HepG2 (cell line): Measurements from ENCODE around the gene OAF. TPM values are rescaled to one million over a fixed set of nuclear protein-coding genes. Genes with fewer than 3 reads are reported as not detected.

Source experiments
- ESRRA ChIP-seq: sonication (generic); formaldehyde crosslinking; IDR thresholded peaks from 2 replicates; pipeline ENCODE4 v1.5.1; 2020; ENCODE audit warnings: mild to moderate bottlenecking, low read depth, missing genetic modification reagents
- EZH2 ChIP-seq: conservative IDR thresholded peaks from 2 replicates; pipeline ENCODE4 v1.6.1; 2012; ENCODE audit warnings: mild to moderate bottlenecking, low read depth, low read length, moderate library complexity
- GATAD2A ChIP-seq: IDR thresholded peaks from 2 replicates; pipeline ENCODE4 v1.6.1; 2016
- KMT2A ChIP-seq: sonication (generic); formaldehyde crosslinking; IDR thresholded peaks from 2 replicates; pipeline ENCODE4 v1.4.0; 2020; ENCODE audit warnings: missing genetic modification reagents
- MEIS2 ChIP-seq: sonication (generic); formaldehyde crosslinking; IDR thresholded peaks from 2 replicates; pipeline ENCODE4 v1.9.0; 2021; ENCODE audit warnings: mild to moderate bottlenecking, missing genetic modification reagents
- NONO ChIP-seq, 2 experiments: fragments of 450-650 bp in 1 of 2; sonication (generic) in 1 of 2; formaldehyde crosslinking in 1 of 2; IDR thresholded peaks in 1 of 2; conservative IDR thresholded peaks in 1 of 2; 2 replicates each; pipeline versions ENCODE4 v1.6.1 to v1.8.0; 2017 to 2022; ENCODE audit warnings: mild to moderate bottlenecking in 1 of 2, missing genetic modification reagents in 1 of 2, moderate library complexity in 1 of 2
- RAD21 ChIP-seq: fragments of 450-650 bp; formaldehyde crosslinking; IDR thresholded peaks from 2 replicates; pipeline ENCODE4 v1.5.0; 2020; ENCODE audit warnings: mild to moderate bottlenecking
- RFX5 ChIP-seq: IDR thresholded peaks from 2 replicates; pipeline ENCODE4 v1.6.1; 2011; ENCODE audit warnings: low read depth, low read length, improper control_type of control experiment
- SETDB1 ChIP-seq: sonication (generic); formaldehyde crosslinking; IDR thresholded peaks from 2 replicates; pipeline ENCODE4 v1.5.1; 2020; ENCODE audit warnings: missing genetic modification reagents, mild to moderate bottlenecking, borderline replicate concordance
- TCF12 ChIP-seq, 2 experiments: fragments of 450-650 bp in 1 of 2; sonication (generic) in 1 of 2; formaldehyde crosslinking in 1 of 2; IDR thresholded peaks; 2 replicates each; pipeline versions ENCODE4 v1.6.1 to v1.8.0; 2017 to 2022; ENCODE audit warnings: antibody characterized with exemption in 1 of 2, mild to moderate bottlenecking in 1 of 2, missing genetic modification reagents in 1 of 2, moderate library complexity in 1 of 2
- ZMYM3 ChIP-seq: sonication (generic); formaldehyde crosslinking; IDR thresholded peaks from 2 replicates; pipeline ENCODE4 v1.5.1; 2020; ENCODE audit warnings: mild to moderate bottlenecking, missing genetic modification reagents
- ZNF230 ChIP-seq: sonication (generic); formaldehyde crosslinking; IDR thresholded peaks from 2 replicates; pipeline ENCODE4 v1.4.0; 2020; ENCODE audit warnings: mild to moderate bottlenecking, missing genetic modification reagents
- ZNF441 ChIP-seq: sonication (generic); formaldehyde crosslinking; IDR thresholded peaks from 2 replicates; pipeline ENCODE4 v1.7.0; 2021; ENCODE audit warnings: missing genetic modification reagents, borderline replicate concordance
- ZNF484 ChIP-seq: sonication (generic); formaldehyde crosslinking; IDR thresholded peaks from 2 replicates; pipeline ENCODE4 v1.5.1; 2020; ENCODE audit warnings: mild to moderate bottlenecking, low read depth, missing genetic modification reagents, borderline replicate concordance
- polyA plus RNA-seq, 8 experiments: library from polyadenylated mRNA; depleted of rRNA in 3 of 8; stranded (reverse) in 7 of 8; unstranded in 1 of 8; fragments of >200 nt; fragmentation: Illumina TruSeq in 4 of 8; extraction: Trizol in 4 of 8; gene quantifications; 2 replicates each; pipeline versions ENCODE4 v1.2.1 to v1.2.3, GENCODE V29; 2011 to 2016; ENCODE audit warnings: low read depth in 4 of 8, missing spikeins in 1 of 8, mixed read lengths in 1 of 8; ENCODE audit not compliant: insufficient read depth in 1 of 8
- total RNA-seq, 5 experiments: library from RNA; depleted of rRNA; stranded (reverse); fragments of >200 nt; fragmentation: Illumina TruSeq; extraction: Trizol; gene quantifications; 2 replicates each; pipeline ENCODE4 v1.2.3, GENCODE V29; 2016; ENCODE audit warnings: low read depth in 1 of 5
- TF ChIP-seq, protein P1 (sequence below): IDR thresholded peaks from 2 replicates; pipeline ENCODE4 v1.4.0; 2020; ENCODE audit warnings: mild to moderate bottlenecking, missing genetic modification reagents
- TF ChIP-seq, protein P2 (sequence below): sonication (generic); formaldehyde crosslinking; IDR thresholded peaks from 2 replicates; pipeline ENCODE4 v1.4.0; 2020; ENCODE audit warnings: missing genetic modification reagents, borderline replicate concordance
- TF ChIP-seq, protein P3 (sequence below): sonication (generic); formaldehyde crosslinking; IDR thresholded peaks from 2 replicates; pipeline ENCODE4 v1.4.0; 2020; ENCODE audit warnings: missing genetic modification reagents, mild to moderate bottlenecking, borderline replicate concordance

Gene OAF
- total and polyA plus RNA-seq, 2 of the 13 experiments (the other 11 are each of a cell fraction or from before 2014, with no cell fraction given): 63.7 to 94.6 TPM

DNA sequence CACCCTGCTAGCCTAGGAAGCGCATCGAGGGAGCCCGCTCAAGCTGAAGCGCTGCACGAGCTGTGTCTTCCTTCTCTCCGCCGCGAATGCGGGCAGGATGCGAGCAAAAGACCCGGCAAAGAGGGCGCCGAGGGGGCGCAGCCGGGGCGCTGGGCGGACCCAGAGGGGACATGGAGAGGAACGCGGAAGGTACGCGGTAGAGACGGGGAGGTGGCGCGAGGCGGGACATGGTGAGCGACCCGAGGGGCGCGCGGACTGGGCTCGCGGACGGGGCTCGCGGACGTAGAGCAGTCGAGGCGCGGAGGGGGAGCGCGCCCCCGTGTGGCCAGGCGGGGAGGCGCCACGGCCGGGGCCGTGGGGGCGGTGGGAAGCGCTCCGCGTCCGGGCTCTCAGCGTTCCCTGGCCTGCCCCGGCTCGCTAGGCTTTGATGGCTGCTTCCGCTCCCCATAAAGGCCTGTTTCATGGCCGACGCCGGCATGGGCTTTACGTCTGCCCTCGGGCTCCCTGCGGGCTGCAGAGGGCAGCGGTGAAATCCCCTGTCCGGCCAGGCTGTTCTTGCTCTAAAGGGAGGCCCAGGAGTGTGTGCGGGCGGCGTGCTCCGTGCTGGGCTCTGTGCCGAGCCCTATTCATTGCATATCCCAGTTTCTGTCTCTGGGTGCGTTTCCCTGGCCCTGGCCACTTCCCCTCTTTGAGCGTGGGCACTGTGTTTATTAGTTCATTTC is 41.7 kb upstream of the OAF start (continued):
- TF ChIP-seq, protein P1, sequence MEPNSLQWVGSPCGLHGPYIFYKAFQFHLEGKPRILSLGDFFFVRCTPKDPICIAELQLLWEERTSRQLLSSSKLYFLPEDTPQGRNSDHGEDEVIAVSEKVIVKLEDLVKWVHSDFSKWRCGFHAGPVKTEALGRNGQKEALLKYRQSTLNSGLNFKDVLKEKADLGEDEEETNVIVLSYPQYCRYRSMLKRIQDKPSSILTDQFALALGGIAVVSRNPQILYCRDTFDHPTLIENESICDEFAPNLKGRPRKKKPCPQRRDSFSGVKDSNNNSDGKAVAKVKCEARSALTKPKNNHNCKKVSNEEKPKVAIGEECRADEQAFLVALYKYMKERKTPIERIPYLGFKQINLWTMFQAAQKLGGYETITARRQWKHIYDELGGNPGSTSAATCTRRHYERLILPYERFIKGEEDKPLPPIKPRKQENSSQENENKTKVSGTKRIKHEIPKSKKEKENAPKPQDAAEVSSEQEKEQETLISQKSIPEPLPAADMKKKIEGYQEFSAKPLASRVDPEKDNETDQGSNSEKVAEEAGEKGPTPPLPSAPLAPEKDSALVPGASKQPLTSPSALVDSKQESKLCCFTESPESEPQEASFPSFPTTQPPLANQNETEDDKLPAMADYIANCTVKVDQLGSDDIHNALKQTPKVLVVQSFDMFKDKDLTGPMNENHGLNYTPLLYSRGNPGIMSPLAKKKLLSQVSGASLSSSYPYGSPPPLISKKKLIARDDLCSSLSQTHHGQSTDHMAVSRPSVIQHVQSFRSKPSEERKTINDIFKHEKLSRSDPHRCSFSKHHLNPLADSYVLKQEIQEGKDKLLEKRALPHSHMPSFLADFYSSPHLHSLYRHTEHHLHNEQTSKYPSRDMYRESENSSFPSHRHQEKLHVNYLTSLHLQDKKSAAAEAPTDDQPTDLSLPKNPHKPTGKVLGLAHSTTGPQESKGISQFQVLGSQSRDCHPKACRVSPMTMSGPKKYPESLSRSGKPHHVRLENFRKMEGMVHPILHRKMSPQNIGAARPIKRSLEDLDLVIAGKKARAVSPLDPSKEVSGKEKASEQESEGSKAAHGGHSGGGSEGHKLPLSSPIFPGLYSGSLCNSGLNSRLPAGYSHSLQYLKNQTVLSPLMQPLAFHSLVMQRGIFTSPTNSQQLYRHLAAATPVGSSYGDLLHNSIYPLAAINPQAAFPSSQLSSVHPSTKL (CRISPR knock-in tag): 0 out of 2 replicates have a peak, but pooled peaks have one; percentile 37
- TF ChIP-seq NONO (IDR thresholded peaks at IDR 0.05): no peak
- no peak; the same call in 1 of the 2 replicates for TF ChIP-seq NONO (CRISPR knock-in tag; conservative IDR thresholded peaks at IDR 0.05)
- no peak for TF ChIP-seq KMT2A (CRISPR knock-in tag)
- TF ChIP-seq, protein P2, sequence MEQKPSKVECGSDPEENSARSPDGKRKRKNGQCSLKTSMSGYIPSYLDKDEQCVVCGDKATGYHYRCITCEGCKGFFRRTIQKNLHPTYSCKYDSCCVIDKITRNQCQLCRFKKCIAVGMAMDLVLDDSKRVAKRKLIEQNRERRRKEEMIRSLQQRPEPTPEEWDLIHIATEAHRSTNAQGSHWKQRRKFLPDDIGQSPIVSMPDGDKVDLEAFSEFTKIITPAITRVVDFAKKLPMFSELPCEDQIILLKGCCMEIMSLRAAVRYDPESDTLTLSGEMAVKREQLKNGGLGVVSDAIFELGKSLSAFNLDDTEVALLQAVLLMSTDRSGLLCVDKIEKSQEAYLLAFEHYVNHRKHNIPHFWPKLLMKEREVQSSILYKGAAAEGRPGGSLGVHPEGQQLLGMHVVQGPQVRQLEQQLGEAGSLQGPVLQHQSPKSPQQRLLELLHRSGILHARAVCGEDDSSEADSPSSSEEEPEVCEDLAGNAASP (CRISPR knock-in tag): no peak
- no peak for TF ChIP-seq ZMYM3 (CRISPR knock-in tag)
- TF ChIP-seq RFX5: no peak
- TF ChIP-seq ZNF230: no peak
- no peak for TF ChIP-seq GATAD2A (CRISPR knock-in tag)
- TF ChIP-seq EZH2: no peak
- TF ChIP-seq RAD21: peak; percentile 58
- TF ChIP-seq ESRRA (CRISPR knock-in tag): no peak
- TF ChIP-seq, protein P3, sequence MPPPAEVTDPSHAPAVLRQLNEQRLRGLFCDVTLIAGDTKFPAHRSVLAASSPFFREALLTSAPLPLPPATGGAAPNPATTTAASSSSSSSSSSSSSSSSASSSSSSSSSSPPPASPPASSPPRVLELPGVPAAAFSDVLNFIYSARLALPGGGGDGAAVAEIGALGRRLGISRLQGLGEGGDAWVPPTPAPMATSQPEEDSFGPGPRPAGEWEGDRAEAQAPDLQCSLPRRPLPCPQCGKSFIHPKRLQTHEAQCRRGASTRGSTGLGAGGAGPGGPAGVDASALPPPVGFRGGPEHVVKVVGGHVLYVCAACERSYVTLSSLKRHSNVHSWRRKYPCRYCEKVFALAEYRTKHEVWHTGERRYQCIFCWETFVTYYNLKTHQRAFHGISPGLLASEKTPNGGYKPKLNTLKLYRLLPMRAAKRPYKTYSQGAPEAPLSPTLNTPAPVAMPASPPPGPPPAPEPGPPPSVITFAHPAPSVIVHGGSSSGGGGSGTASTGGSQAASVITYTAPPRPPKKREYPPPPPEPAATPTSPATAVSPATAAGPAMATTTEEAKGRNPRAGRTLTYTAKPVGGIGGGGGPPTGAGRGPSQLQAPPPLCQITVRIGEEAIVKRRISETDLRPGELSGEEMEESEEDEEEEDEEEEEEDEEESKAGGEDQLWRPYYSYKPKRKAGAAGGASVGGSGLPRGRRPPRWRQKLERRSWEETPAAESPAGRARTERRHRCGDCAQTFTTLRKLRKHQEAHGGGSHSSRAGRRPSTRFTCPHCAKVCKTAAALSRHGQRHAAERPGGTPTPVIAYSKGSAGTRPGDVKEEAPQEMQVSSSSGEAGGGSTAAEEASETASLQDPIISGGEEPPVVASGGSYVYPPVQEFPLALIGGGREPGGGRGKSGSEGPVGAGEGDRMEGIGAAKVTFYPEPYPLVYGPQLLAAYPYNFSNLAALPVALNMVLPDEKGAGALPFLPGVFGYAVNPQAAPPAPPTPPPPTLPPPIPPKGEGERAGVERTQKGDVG: no peak
- no peak for TF ChIP-seq SETDB1
- TF ChIP-seq TCF12 (IDR thresholded peaks at IDR 0.05): no peak
- no peak for TF ChIP-seq TCF12 (CRISPR knock-in tag; IDR thresholded peaks at IDR 0.05)
- TF ChIP-seq ZNF484 (CRISPR knock-in tag): no peak
- no peak for TF ChIP-seq ZNF441 (CRISPR knock-in tag)
- TF ChIP-seq MEIS2 (CRISPR knock-in tag): peak; percentile 17
